Endothelial cell of umbilical vein (primary cell): ENCODE data around the gene RNU5B-1. TPM values are rescaled to one million over a fixed set of nuclear protein-coding genes. Genes with fewer than 3 reads are reported as not detected.

Source experiments
- Bru-seq: library from RNA; stranded (reverse); fragments of 400-500 nt; gene quantifications from one replicate; lab custom pipeline; 2021; lab: Mats Ljungman, UMichigan
- BruChase-seq, 2 experiments: library from RNA; stranded (reverse); fragments of 400-500 nt; gene quantifications; one replicate each; lab custom pipeline; 2021; lab: Mats Ljungman, UMichigan
- BruUV-seq: library from RNA; stranded (reverse); fragments of 400-500 nt; replicated peaks from 2 replicates; lab custom pipeline; 2021; lab: Mats Ljungman, UMichigan
- CTCF ChIA-PET: fragments of 300-600, 350-600 bp; sonication (Branson Sonifier 250); formaldehyde crosslinking; loops from one replicate; lab custom pipeline; 2021; ENCODE audit warnings: antibody characterized with exemption, inconsistent platforms; lab: Charles Lee
- POLR2A ChIA-PET: fragments of 300-600, 350-600 bp; sonication (Branson Sonifier 250); formaldehyde crosslinking; loops from one replicate; lab custom pipeline; 2021; ENCODE audit warnings: antibody characterized with exemption, inconsistent platforms; lab: Charles Lee
- DNase-seq: peaks from one replicate; pipeline ENCODE4 v3.0.0-alpha.2; 2011; ENCODE audit warnings: low read depth, low spot score
- FAIRE-seq: peaks from 2 replicates; lab custom pipeline; 2011; peaks lifted over from hg19 to GRCh38; lab: Jason Lieb, UNC
- H2AFZ ChIP-seq: 2 replicates; pipeline ENCODE4 v1.6.0; 2012; ENCODE audit warnings: low read depth, low read length, control low read depth, inconsistent platforms
- H3K27ac ChIP-seq: 2 replicates; pipeline ENCODE4 v1.5.1; 2011; ENCODE audit warnings: low read depth, mild to moderate bottlenecking, control low read depth, low read length, moderate library complexity; ENCODE audit not compliant: insufficient read depth
- H3K27me3 ChIP-seq, 2 experiments: 2 replicates each; pipeline versions ENCODE4 v1.6.0 to v1.6.1; 2011; ENCODE audit warnings: low read length in 2 of 2, mixed read lengths in 1 of 2; ENCODE audit not compliant: control insufficient read depth in 2 of 2, insufficient read depth in 2 of 2
- H3K36me3 ChIP-seq, 2 experiments: 2 replicates in 1 of 2; 3 replicates in 1 of 2; pipeline ENCODE4 v1.5.1; 2011; ENCODE audit warnings: low read length in 2 of 2, mild to moderate bottlenecking in 1 of 2, moderate library complexity in 1 of 2; ENCODE audit not compliant: control insufficient read depth in 2 of 2, insufficient read depth in 2 of 2; ENCODE audit errors: extremely low read depth in 1 of 2
- H3K4me1 ChIP-seq: 3 replicates; pipeline ENCODE4 v1.5.1; 2011; ENCODE audit warnings: mild to moderate bottlenecking, low read length; ENCODE audit not compliant: control insufficient read depth, insufficient read depth; ENCODE audit errors: extremely low read depth
- H3K4me2 ChIP-seq: 2 replicates; pipeline ENCODE4 v1.6.1; 2011; ENCODE audit warnings: low read length, control low read depth, mixed read lengths; ENCODE audit not compliant: insufficient read depth
- H3K4me3 ChIP-seq, 3 experiments: fragments of 200-600 bp in 1 of 3; sonication (generic), shearing (Covaris generic) in 1 of 3; replicated peaks in 1 of 3; 2 replicates each; pipeline ENCODE4 v1.5.1; 2011 to 2016; ENCODE audit warnings: control low read depth in 3 of 3, low read length in 3 of 3, mild to moderate bottlenecking in 2 of 3, inconsistent platforms in 1 of 3, low read depth in 1 of 3, moderate library complexity in 1 of 3; ENCODE audit not compliant: insufficient read depth in 1 of 3
- H3K79me2 ChIP-seq: 2 replicates; pipeline ENCODE4 v1.6.0; 2012; ENCODE audit warnings: low read length, inconsistent platforms; ENCODE audit not compliant: control insufficient read depth, insufficient read depth
- H3K9ac ChIP-seq: replicated peaks from 2 replicates; pipeline ENCODE3; 2011; ENCODE audit warnings: low read length, control low read depth; ENCODE audit not compliant: insufficient read depth; ENCODE audit errors: extremely low read depth
- H3K9me1 ChIP-seq: replicated peaks from 3 replicates; pipeline ENCODE4 v1.6.0; 2011; ENCODE audit warnings: mild to moderate bottlenecking, low read length; ENCODE audit not compliant: control insufficient read depth, insufficient read depth; ENCODE audit errors: extremely low read depth
- H3K9me3 ChIP-seq: replicated peaks from 2 replicates; pipeline ENCODE4 v1.5.1; 2012; ENCODE audit warnings: low read length, inconsistent platforms; ENCODE audit not compliant: control insufficient read depth, insufficient read depth
- H4K20me1 ChIP-seq: replicated peaks from 2 replicates; pipeline ENCODE3; 2011; ENCODE audit warnings: mild to moderate bottlenecking, low read length; ENCODE audit not compliant: control insufficient read depth, insufficient read depth; ENCODE audit errors: extremely low read depth
- EZH2 ChIP-seq: IDR thresholded peaks from 2 replicates; pipeline ENCODE4 v1.6.1; 2012; ENCODE audit warnings: borderline replicate concordance, low read depth, mild to moderate bottlenecking, moderate library complexity, low read length, inconsistent platforms; ENCODE audit not compliant: severe bottlenecking
- FOS ChIP-seq: IDR thresholded peaks from 2 replicates; pipeline ENCODE4 v1.6.1; 2011; ENCODE audit warnings: mild to moderate bottlenecking, low read length, moderate library complexity, borderline replicate concordance; ENCODE audit not compliant: insufficient read depth
- GATA2 ChIP-seq: IDR thresholded peaks from 2 replicates; pipeline ENCODE4 v1.7.0; 2011; ENCODE audit warnings: low read depth, mild to moderate bottlenecking, moderate library complexity, mixed read lengths, low read length; ENCODE audit not compliant: insufficient read length, insufficient read depth
- JUN ChIP-seq: IDR thresholded peaks from 2 replicates; pipeline ENCODE4 v1.6.1; 2011; ENCODE audit warnings: borderline replicate concordance, low read depth; ENCODE audit not compliant: insufficient read length, insufficient read depth
- MYC ChIP-seq: IDR thresholded peaks from one replicate; pipeline ENCODE4 v1.6.1; 2011; ENCODE audit warnings: mild to moderate bottlenecking, low read depth, low read length
- POLR2A ChIP-seq: IDR thresholded peaks from 2 replicates; pipeline ENCODE4 v1.6.1; 2012; ENCODE audit warnings: low read depth, mild to moderate bottlenecking, control low read depth, low read length
- POLR2AphosphoS5 ChIP-seq: IDR thresholded peaks from 2 replicates; pipeline ENCODE4 v1.6.1; 2012; ENCODE audit warnings: low read depth, mild to moderate bottlenecking, control low read depth, low read length, moderate library complexity; ENCODE audit not compliant: insufficient read depth
- dilution Hi-C: fragments of 300-500 bp; cut with MboI; formaldehyde crosslinking; loops from one replicate; pipeline ENCODE4 v1.15.0; 2019; ENCODE audit warnings: low sequenced_read_pairs; ENCODE audit not compliant: extremely low pct_ligation_motif_present
- intact Hi-C: fragments of 100-400 bp; cut with micrococcal nuclease; formaldehyde crosslinking; loops from one replicate; pipeline ENCODE4 v1.10.0; 2022
- long read RNA-seq: library from polyadenylated mRNA; stranded (forward); transcript quantifications from one replicate; pipeline ENCODE4 v2.0.0, GENCODE V29; 2021
- polyA minus RNA-seq, 3 experiments: library from RNA; depleted of rRNA, polyadenylated mRNA; stranded (reverse); fragments of >200 nt; gene quantifications; 1 replicate in 1 of 3; 2 replicates in 2 of 3; pipeline ENCODE4 v1.2.3, GENCODE V29; 2011
- polyA plus RNA-seq, 4 experiments: library from polyadenylated mRNA; depleted of rRNA in 3 of 4; stranded (reverse) in 3 of 4; unstranded in 1 of 4; fragments of >200 nt; gene quantifications; 2 replicates each; pipeline versions ENCODE4 v1.2.1 to v1.2.3, GENCODE V29; 2011 to 2012; ENCODE audit warnings: missing spikeins in 1 of 4
- total RNA-seq: library from RNA; stranded (reverse); gene quantifications from 2 replicates; pipeline ENCODE4 v1.2.3, GENCODE V29; 2021
- TF ChIP-seq, protein P1 (sequence below): IDR thresholded peaks from 2 replicates; pipeline ENCODE4 v1.6.1; 2011; ENCODE audit not compliant: insufficient read depth, insufficient read length
- TF ChIP-seq, protein P2 (sequence below), 2 donors: IDR thresholded peaks; 1 replicate in 1 of 2; 2 replicates in 1 of 2; pipeline ENCODE4 v1.5.1; 2011; ENCODE audit warnings: low read length in 2 of 2, mild to moderate bottlenecking in 2 of 2, moderate library complexity in 2 of 2, control low read depth in 1 of 2, inconsistent platforms in 1 of 2, low read depth in 1 of 2; ENCODE audit not compliant: insufficient read depth in 1 of 2; ENCODE audit errors: extremely low read depth in 1 of 2

Gene RNU5B-1
- total RNA-seq (not detected in 2 replicates), polyA plus RNA-seq (not detected in 2 replicates), polyA minus RNA-seq (under 0.01 TPM in 2 replicates), Bru-seq, nascent RNA (percentile 82 among the genes with signal in this experiment), BruChase-seq, experiment 1, labeled RNA remaining after a 6-hour chase (not detected), BruChase-seq, experiment 2, labeled RNA remaining after a 2-hour chase (percentile 51 among the genes with signal in this experiment)
- not detected in 2 replicates for polyA plus RNA-seq (2011; cell fraction: cytosol; rRNA removed)
- polyA plus RNA-seq (2011; cell fraction: nucleus; rRNA removed), result under 0.01 TPM in 1 of 2 replicates, not detected in the other
- under 0.01 TPM in 1 of 2 replicates, not detected in the other for polyA plus RNA-seq (2012)
- polyA minus RNA-seq (2011; cell fraction: cytosol; rRNA and poly(A)+ RNA removed), result 2,482 TPM
- polyA minus RNA-seq (2011; cell fraction: nucleus; rRNA and poly(A)+ RNA removed), result under 0.01 TPM in 2 replicates
- long read RNA-seq, partial matches to known transcripts, result 0 of 1 reads
- long read RNA-seq, other reads (novel, unspliced or antisense), result 0 of 1 reads

DNA sequence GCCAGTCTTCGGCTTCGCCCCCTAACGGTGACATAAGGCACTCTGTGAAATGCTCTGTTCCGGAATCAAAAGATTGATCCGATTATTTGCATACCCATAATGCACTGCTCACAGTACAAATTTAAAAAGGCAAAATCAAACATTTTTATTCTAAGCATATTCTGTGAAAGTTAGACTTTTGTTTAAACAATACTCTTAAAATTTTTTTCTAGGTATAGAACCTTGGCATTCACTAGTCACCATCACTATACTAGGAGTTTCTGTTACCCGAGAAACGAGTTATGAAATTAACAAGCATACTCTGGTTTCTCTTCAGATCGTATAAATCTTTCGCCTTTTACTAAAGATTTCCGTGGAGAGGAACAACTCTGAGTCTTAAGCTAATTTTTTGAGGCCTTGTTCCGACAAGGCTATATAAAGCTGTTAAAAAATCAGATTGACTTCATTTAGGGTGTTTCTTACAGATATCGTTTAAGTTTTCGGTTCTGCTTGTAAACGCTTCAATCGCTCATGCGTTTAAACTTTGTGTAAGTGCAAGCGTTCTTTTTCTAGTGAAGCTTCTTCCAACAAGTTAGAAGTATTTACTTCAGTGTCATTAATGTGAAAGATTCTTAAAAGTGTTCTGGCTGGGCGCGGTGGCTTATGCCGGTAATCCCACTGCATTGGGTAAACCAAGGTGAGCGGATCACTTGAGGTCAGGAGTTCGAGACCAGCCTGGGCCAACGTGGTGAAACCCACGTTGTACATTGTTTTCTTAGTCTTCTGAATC lies at the start of gene RNU5B-1:
Gene RNU5B-1 (plus strand): TSS at position 297 of the 769 bp plus-strand sequence.
- peak within 1 kb of the TSS; percentile 100 for H3K27ac ChIP-seq
- H3K27me3 ChIP-seq, result peaks cover 0 to 2% of the 10 kb centered on the region in 2 experiments
- H3K4me2 ChIP-seq, result peak within 1 kb of the TSS; percentile 99
- H4K20me1 ChIP-seq, result no peaks in the 10 kb centered on the region
- TF ChIP-seq FOS, result no peak
- TF ChIP-seq, protein P1, sequence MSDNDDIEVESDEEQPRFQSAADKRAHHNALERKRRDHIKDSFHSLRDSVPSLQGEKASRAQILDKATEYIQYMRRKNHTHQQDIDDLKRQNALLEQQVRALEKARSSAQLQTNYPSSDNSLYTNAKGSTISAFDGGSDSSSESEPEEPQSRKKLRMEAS, result peak; percentile 29
- TF ChIP-seq EZH2, result no peak
- TF ChIP-seq MYC, result no peak
- TF ChIP-seq GATA2, result no peak
- peak; percentile 100 for TF ChIP-seq POLR2AphosphoS5
- peak; percentile 15 for TF ChIP-seq JUN
- TF ChIP-seq, protein P2, sequence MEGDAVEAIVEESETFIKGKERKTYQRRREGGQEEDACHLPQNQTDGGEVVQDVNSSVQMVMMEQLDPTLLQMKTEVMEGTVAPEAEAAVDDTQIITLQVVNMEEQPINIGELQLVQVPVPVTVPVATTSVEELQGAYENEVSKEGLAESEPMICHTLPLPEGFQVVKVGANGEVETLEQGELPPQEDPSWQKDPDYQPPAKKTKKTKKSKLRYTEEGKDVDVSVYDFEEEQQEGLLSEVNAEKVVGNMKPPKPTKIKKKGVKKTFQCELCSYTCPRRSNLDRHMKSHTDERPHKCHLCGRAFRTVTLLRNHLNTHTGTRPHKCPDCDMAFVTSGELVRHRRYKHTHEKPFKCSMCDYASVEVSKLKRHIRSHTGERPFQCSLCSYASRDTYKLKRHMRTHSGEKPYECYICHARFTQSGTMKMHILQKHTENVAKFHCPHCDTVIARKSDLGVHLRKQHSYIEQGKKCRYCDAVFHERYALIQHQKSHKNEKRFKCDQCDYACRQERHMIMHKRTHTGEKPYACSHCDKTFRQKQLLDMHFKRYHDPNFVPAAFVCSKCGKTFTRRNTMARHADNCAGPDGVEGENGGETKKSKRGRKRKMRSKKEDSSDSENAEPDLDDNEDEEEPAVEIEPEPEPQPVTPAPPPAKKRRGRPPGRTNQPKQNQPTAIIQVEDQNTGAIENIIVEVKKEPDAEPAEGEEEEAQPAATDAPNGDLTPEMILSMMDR (IDR thresholded peaks at IDR 0.05; ENCODE audit: extremely low read depth in 1 of 2, insufficient read depth in 1 of 2, low read depth in 1 of 2, low read length in 2 of 2), result peak; percentile 76 to 87
- TF ChIP-seq POLR2A, result peak; percentile 100
- DNase-seq, result peak; percentile 92
- peaks cover 9% of the 10 kb centered on the region for H3K4me1 ChIP-seq
- dilution Hi-C loops, result no loop called here
- ChIA-PET CTCF (interaction anchor here (0.8 to 2.1 kb wide), 9 partner anchors 8 to 119 kb away, joined by 3 to 14 read pairs (median 4); partner anchors contain the start of genes CLPX and PARP16), POLR2A (interaction anchor here (0.5 to 1.9 kb wide), 32 partner anchors 8 to 1439 kb away, joined by 3 to 39 read pairs (median 4); partner anchors contain the start of genes CLPX, PARP16, PLEKHO2 and UBAP1L)
- FAIRE-seq, result peak; percentile 89
- peak within 1 kb of the TSS; percentile 49 to 82 (median 53) for H3K4me3 ChIP-seq
- TSS peak; percentile 99 for BruUV-seq
- peak within 1 kb of the TSS; percentile 98 for H3K9ac ChIP-seq
- no peaks in the 10 kb centered on the region for H3K36me3 ChIP-seq
- H2AFZ ChIP-seq, result peak within 1 kb of the TSS; percentile 99
- H3K9me3 ChIP-seq, result no peaks in the 10 kb centered on the region
- no peaks in the 10 kb centered on the region for H3K79me2 ChIP-seq
- intact Hi-C loops, result loop anchor here (1.0 to 2.0 kb wide), 2 partner anchors 8 to 120 kb away; partner anchors contain the start of genes CLPX and RNU5A-1
- H3K9me1 ChIP-seq, result no peaks in the 10 kb centered on the region
